Endothelial cell of umbilical vein (primary cell): ENCODE data around the gene SFXN2.

Experiments used
- EZH2 ChIP-seq: IDR thresholded peaks from 2 replicates; pipeline ENCODE4 v1.6.1; 2012; ENCODE audit warnings: borderline replicate concordance, low read depth, mild to moderate bottlenecking, moderate library complexity, low read length, inconsistent platforms; ENCODE audit not compliant: severe bottlenecking
- GATA2 ChIP-seq: IDR thresholded peaks from 2 replicates; pipeline ENCODE4 v1.7.0; 2011; ENCODE audit warnings: low read depth, mild to moderate bottlenecking, moderate library complexity, mixed read lengths, low read length; ENCODE audit not compliant: insufficient read length, insufficient read depth
- POLR2A ChIP-seq: IDR thresholded peaks from 2 replicates; pipeline ENCODE4 v1.6.1; 2012; ENCODE audit warnings: low read depth, mild to moderate bottlenecking, control low read depth, low read length
- POLR2AphosphoS5 ChIP-seq: IDR thresholded peaks from 2 replicates; pipeline ENCODE4 v1.6.1; 2012; ENCODE audit warnings: low read depth, mild to moderate bottlenecking, control low read depth, low read length, moderate library complexity; ENCODE audit not compliant: insufficient read depth
- TF ChIP-seq, protein P1 (sequence below), 2 donors: IDR thresholded peaks; 1 replicate in 1 of 2; 2 replicates in 1 of 2; pipeline ENCODE4 v1.5.1; 2011; ENCODE audit warnings: low read length in 2 of 2, mild to moderate bottlenecking in 2 of 2, moderate library complexity in 2 of 2, control low read depth in 1 of 2, inconsistent platforms in 1 of 2, low read depth in 1 of 2; ENCODE audit not compliant: insufficient read depth in 1 of 2; ENCODE audit errors: extremely low read depth in 1 of 2
- TF ChIP-seq, protein P2 (sequence below): IDR thresholded peaks from 2 replicates; pipeline ENCODE4 v1.6.1; 2011; ENCODE audit not compliant: insufficient read depth, insufficient read length

DNA sequence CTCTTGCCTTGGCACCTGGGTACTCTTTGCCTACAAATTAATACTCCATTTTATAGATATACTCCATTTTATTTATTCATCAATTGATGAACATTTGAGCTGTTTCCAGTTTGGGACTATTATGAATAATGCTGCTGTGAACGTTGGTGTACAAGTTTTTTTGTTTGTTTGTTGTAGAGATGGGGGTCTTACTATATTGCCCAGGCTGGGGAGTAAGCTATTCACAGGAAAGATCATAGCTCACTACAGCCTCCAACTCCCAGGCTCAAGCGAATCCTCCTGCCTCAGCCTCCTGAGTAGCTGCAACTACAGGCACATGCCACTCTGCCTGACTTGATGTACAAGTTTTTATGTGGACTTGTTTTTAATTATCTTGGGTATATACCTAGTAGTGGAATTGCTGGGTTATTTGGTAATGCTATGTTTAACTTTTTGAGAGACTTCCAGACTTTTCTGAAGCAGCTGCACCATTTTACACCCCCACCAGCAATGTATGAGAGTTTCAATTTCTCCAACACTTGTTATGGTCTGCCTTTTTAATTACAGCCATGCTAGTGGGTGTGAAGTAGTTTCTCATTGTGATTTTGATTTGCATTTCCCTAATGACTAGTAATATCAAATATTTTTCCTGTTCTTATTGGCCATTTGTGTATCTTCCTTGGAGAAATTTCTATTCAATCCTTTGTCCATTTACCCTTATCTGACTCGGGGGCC is 45.2 kb downstream of the SFXN2 start:
- TF ChIP-seq EZH2 (no peak), POLR2A (no peak), GATA2 (no peak), POLR2AphosphoS5 (no peak)
- TF ChIP-seq, protein P1, sequence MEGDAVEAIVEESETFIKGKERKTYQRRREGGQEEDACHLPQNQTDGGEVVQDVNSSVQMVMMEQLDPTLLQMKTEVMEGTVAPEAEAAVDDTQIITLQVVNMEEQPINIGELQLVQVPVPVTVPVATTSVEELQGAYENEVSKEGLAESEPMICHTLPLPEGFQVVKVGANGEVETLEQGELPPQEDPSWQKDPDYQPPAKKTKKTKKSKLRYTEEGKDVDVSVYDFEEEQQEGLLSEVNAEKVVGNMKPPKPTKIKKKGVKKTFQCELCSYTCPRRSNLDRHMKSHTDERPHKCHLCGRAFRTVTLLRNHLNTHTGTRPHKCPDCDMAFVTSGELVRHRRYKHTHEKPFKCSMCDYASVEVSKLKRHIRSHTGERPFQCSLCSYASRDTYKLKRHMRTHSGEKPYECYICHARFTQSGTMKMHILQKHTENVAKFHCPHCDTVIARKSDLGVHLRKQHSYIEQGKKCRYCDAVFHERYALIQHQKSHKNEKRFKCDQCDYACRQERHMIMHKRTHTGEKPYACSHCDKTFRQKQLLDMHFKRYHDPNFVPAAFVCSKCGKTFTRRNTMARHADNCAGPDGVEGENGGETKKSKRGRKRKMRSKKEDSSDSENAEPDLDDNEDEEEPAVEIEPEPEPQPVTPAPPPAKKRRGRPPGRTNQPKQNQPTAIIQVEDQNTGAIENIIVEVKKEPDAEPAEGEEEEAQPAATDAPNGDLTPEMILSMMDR (IDR thresholded peaks at IDR 0.05; ENCODE audit: extremely low read depth in 1 of 2, insufficient read depth in 1 of 2, low read depth in 1 of 2, low read length in 2 of 2), result no peak
- TF ChIP-seq, protein P2, sequence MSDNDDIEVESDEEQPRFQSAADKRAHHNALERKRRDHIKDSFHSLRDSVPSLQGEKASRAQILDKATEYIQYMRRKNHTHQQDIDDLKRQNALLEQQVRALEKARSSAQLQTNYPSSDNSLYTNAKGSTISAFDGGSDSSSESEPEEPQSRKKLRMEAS, result no peak
